Natural killer cell treated with Interleukin-12 subunit alpha and Interleukin-12 subunit beta and Interleukin-15 and Interleukin-18, amount 100 ng/mL, for 72 hours (primary cell): ENCODE results near the gene IFT122. TPM values are rescaled to one million over a fixed set of nuclear protein-coding genes. Genes with fewer than 3 reads are reported as not detected.
A peak's percentile ranks its signal among the peaks of the same experiment; 100 is the strongest.

Experiments
- ATAC-seq, 2 donors: fragments of 150-1000 bp; cut with Tn5 transposase in 1 of 2; sonication (Bioruptor Pico), chemical (Tn5 transposase) in 1 of 2; 2 replicates each; pipeline ENCODE4 v1.10.0; 2021
- DNase-seq: peaks from one replicate; pipeline ENCODE4 v3.0.0; 2022; ENCODE audit warnings: low spot score
- H3K27ac Mint-ChIP-seq, 2 donors: 1 replicate in 1 of 2; 2 replicates in 1 of 2; pipeline ENCODE4 v1.8.0; 2022; ENCODE audit warnings: mixed read lengths in 2 of 2, mild to moderate bottlenecking in 1 of 2, moderate library complexity in 1 of 2
- H3K27me3 Mint-ChIP-seq, 2 donors: 1 replicate in 1 of 2; 2 replicates in 1 of 2; pipeline ENCODE4 v1.8.0; 2022; ENCODE audit warnings: mixed read lengths in 2 of 2
- H3K36me3 Mint-ChIP-seq: one replicate; pipeline ENCODE4 v1.8.0; 2022; ENCODE audit warnings: mixed read lengths
- H3K4me1 Mint-ChIP-seq, 2 donors: 1 replicate in 1 of 2; 2 replicates in 1 of 2; pipeline ENCODE4 v1.8.0; 2022; ENCODE audit warnings: low read depth in 2 of 2, mixed read lengths in 2 of 2, mild to moderate bottlenecking in 1 of 2
- H3K4me3 Mint-ChIP-seq: one replicate; pipeline ENCODE4 v1.8.0; 2022; ENCODE audit warnings: mixed read lengths
- H3K9me3 Mint-ChIP-seq: 2 replicates; pipeline ENCODE4 v1.8.0; 2022; ENCODE audit warnings: mixed read lengths
- total RNA-seq, 2 donors: library from RNA; stranded (reverse); gene quantifications; one replicate each; pipeline ENCODE4 v1.2.3, GENCODE V29; 2022

Gene IFT122
- total RNA-seq, 2 donors from 2014 or later = 13.1 to 27.4 TPM

GRCh38 chr3:129434140-129434539 is 5.9 kb upstream of the IFT122 start:
- Mint-ChIP-seq H3K27ac (no peak overlapping the region), H3K4me1 (peaks cover 53 to 65% of the 10 kb centered on the region in 2 donors), H3K36me3 (peaks cover 54% of the 10 kb centered on the region), H3K9me3 (no peaks in the 10 kb centered on the region), H3K27me3 (no peaks in the 10 kb centered on the region), H3K4me3 (no peak overlapping the region)
- no peak for DNase-seq
- no peak for ATAC-seq

- Mint-ChIP-seq H3K4me1 (peaks cover 50 to 62% of the 10 kb centered on the region in 2 donors), H3K9me3 (no peaks in the 10 kb centered on the region), H3K4me3 (peak overlapping the region; percentile 74), H3K27me3 (no peaks in the 10 kb centered on the region), H3K36me3 (peaks cover 54% of the 10 kb centered on the region), H3K27ac (peak overlapping the region; percentile 35 to 53)
- DNase-seq (no peak), ATAC-seq (no peak)
Observed at GRCh38 chr3:129435367-129435766, 4.7 kb upstream of the IFT122 start.

- peaks cover 32% of the 10 kb centered on the region for H3K36me3 Mint-ChIP-seq
- H3K4me3 Mint-ChIP-seq = peak overlapping the region; percentile 90
- peak overlapping the region; percentile 84 to 87 for H3K27ac Mint-ChIP-seq
- peaks cover 41 to 73% of the 10 kb centered on the region in 2 donors for H3K4me1 Mint-ChIP-seq
- DNase-seq (peak; percentile 66), ATAC-seq (peak in 1 of 2 donors; percentile 11)
- H3K27me3 Mint-ChIP-seq = no peaks in the 10 kb centered on the region
- no peaks in the 10 kb centered on the region for H3K9me3 Mint-ChIP-seq
Observed at GRCh38 chr3:129439226-129439816, 703 bp upstream of the IFT122 start.

- no peaks in the 10 kb centered on the region for H3K9me3 Mint-ChIP-seq
- peaks cover 34 to 59% of the 10 kb centered on the region in 2 donors for H3K4me1 Mint-ChIP-seq
- H3K27ac Mint-ChIP-seq = peak overlapping the region; percentile 84 to 87
- H3K36me3 Mint-ChIP-seq = peaks cover 22% of the 10 kb centered on the region
- ATAC-seq = peak in 1 of 2 donors; percentile 66
- H3K4me3 Mint-ChIP-seq = peak overlapping the region; percentile 90
- no peak for DNase-seq
- no peaks in the 10 kb centered on the region for H3K27me3 Mint-ChIP-seq
Observed at GRCh38 chr3:129440618-129441190, 680 bp downstream of the IFT122 start.

GRCh38 chr3:129441215-129441614 is 1.2 kb downstream of the IFT122 start:
- no peaks in the 10 kb centered on the region for H3K9me3 Mint-ChIP-seq
- no peaks in the 10 kb centered on the region for H3K27me3 Mint-ChIP-seq
- H3K4me1 Mint-ChIP-seq = peaks cover 31 to 54% of the 10 kb centered on the region in 2 donors
- DNase-seq = no peak
- H3K27ac Mint-ChIP-seq = peak overlapping the region; percentile 84 to 87
- peak overlapping the region; percentile 90 for H3K4me3 Mint-ChIP-seq
- no peak for ATAC-seq
- peaks cover 19% of the 10 kb centered on the region for H3K36me3 Mint-ChIP-seq

GRCh38 chr3:129441782-129442181 is 1.8 kb downstream of the IFT122 start:
- Mint-ChIP-seq H3K4me1 (peaks cover 26 to 48% of the 10 kb centered on the region in 2 donors), H3K36me3 (peaks cover 13% of the 10 kb centered on the region), H3K27ac (peak overlapping the region; percentile 84 to 87), H3K4me3 (peak overlapping the region; percentile 90), H3K9me3 (no peaks in the 10 kb centered on the region), H3K27me3 (no peaks in the 10 kb centered on the region)
- ATAC-seq = no peak
- no peak for DNase-seq

GRCh38 chr3:129442486-129442885 is 2.5 kb downstream of the IFT122 start:
- Mint-ChIP-seq H3K4me1 (peaks cover 23 to 44% of the 10 kb centered on the region in 2 donors), H3K27ac (peak overlapping the region; percentile 13 to 40), H3K4me3 (peak overlapping the region; percentile 14), H3K36me3 (peaks cover 10% of the 10 kb centered on the region), H3K9me3 (no peaks in the 10 kb centered on the region), H3K27me3 (no peaks in the 10 kb centered on the region)
- DNase-seq (no peak), ATAC-seq (no peak)

- Mint-ChIP-seq H3K9me3 (no peaks in the 10 kb centered on the region), H3K27me3 (no peaks in the 10 kb centered on the region), H3K4me1 (peaks cover 18 to 40% of the 10 kb centered on the region in 2 donors), H3K4me3 (peak overlapping the region; percentile 14), H3K36me3 (peaks cover 6% of the 10 kb centered on the region), H3K27ac (peak overlapping the region; percentile 13 to 40)
- no peak for DNase-seq
- no peak for ATAC-seq
Observed at GRCh38 chr3:129442947-129443346, 2.9 kb downstream of the IFT122 start.

GRCh38 chr3:129445471-129445870 is 5.4 kb downstream of the IFT122 start:
- Mint-ChIP-seq H3K36me3 (no peaks in the 10 kb centered on the region), H3K4me3 (no peak overlapping the region), H3K27ac (no peak overlapping the region), H3K9me3 (no peaks in the 10 kb centered on the region), H3K27me3 (no peaks in the 10 kb centered on the region), H3K4me1 (peaks cover 12 to 31% of the 10 kb centered on the region in 2 donors)
- DNase-seq = no peak
- ATAC-seq = no peak

- no peak overlapping the region for H3K4me3 Mint-ChIP-seq
- H3K27ac Mint-ChIP-seq = no peak overlapping the region
- no peaks in the 10 kb centered on the region for H3K27me3 Mint-ChIP-seq
- ATAC-seq (no peak), DNase-seq (no peak)
- peaks cover 1% of the 10 kb centered on the region for H3K36me3 Mint-ChIP-seq
- H3K9me3 Mint-ChIP-seq = no peaks in the 10 kb centered on the region
- peaks cover 2 to 19% of the 10 kb centered on the region in 2 donors for H3K4me1 Mint-ChIP-seq
Observed at GRCh38 chr3:129446926-129447325, 6.9 kb downstream of the IFT122 start.

GRCh38 chr3:129448186-129448895 is 8.3 kb downstream of the IFT122 start:
- no peak for DNase-seq
- no peak overlapping the region for H3K27ac Mint-ChIP-seq
- peaks cover 8% of the 10 kb centered on the region for H3K36me3 Mint-ChIP-seq
- H3K27me3 Mint-ChIP-seq = no peaks in the 10 kb centered on the region
- peaks cover 2 to 11% of the 10 kb centered on the region in 2 donors for H3K4me1 Mint-ChIP-seq
- H3K9me3 Mint-ChIP-seq = no peaks in the 10 kb centered on the region
- no peak for ATAC-seq
- no peak overlapping the region for H3K4me3 Mint-ChIP-seq

- Mint-ChIP-seq H3K9me3 (no peaks in the 10 kb centered on the region), H3K36me3 (peaks cover 10% of the 10 kb centered on the region), H3K4me1 (peaks cover 2 to 4% of the 10 kb centered on the region in 2 donors), H3K4me3 (no peak overlapping the region), H3K27ac (no peak overlapping the region), H3K27me3 (no peaks in the 10 kb centered on the region)
- DNase-seq = no peak
- no peak for ATAC-seq
Observed at GRCh38 chr3:129449279-129450115, 9.5 kb downstream of the IFT122 start.

GRCh38 chr3:129453732-129454131 is 13.7 kb downstream of the IFT122 start:
- H3K36me3 Mint-ChIP-seq = peaks cover 10% of the 10 kb centered on the region
- no peaks in the 10 kb centered on the region for H3K27me3 Mint-ChIP-seq
- ATAC-seq = no peak
- H3K4me1 Mint-ChIP-seq = peaks cover 2 to 4% of the 10 kb centered on the region in 2 donors
- H3K9me3 Mint-ChIP-seq = no peaks in the 10 kb centered on the region
- H3K4me3 Mint-ChIP-seq = no peak overlapping the region
- DNase-seq = no peak
- no peak overlapping the region for H3K27ac Mint-ChIP-seq
